ENCODE data around the gene TMEM131.

TMEM131 gene

DNA sequence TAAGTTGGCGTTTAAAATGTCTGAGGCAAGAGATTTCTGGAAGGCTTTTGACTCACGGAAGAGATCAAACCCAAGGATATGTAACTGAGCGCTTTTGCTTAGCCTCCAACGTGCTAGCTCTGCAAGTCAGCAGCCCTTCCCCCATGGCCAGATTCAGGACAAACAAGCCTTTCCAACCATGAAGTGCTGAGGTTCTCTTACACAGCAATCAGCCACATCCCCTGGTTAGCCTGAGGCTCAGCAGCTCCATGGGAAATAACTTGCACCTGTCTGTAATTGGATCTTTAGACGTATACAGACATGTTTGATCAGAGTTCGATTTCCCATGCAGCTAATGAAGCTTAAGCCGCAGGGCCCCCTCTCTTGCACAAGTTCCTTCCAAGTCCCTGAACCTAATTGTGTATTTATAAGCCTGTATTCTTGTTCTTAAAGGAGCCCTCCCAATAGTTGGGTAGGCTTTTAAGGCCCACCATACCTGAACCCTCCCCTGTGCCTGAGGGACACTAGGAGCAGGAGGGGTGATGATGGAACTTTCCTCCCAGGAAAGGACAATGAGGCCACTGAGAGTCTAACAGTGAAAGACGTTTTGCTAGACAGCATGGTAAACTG lies 2.1 kb upstream of the TMEM131 start:
- no peak for DNase-seq
- no peaks in the 10 kb centered on the region for H3K27me3 ChIP-seq (ENCODE audit: insufficient read depth, low read depth, severe bottlenecking)

DNA sequence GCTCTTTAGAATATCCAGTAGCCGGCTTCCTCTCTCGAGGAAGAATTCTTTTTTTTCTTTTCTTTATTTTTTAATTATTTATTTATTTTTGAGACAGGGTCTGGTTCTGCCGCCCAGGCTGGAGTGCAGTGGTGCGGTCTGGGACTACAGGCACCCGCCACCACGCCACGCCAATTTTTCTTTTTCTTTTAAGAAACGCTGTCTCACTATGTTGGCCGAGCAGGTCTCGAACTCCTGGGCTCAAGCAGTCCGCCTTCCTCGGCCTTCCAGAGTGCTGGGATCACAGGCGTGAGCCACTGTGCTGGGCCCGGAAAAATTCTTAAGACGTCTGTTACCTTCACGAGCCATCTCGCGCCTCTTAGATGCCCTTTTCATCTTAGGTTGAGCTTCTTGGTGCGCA lies 931 bp upstream of the TMEM131 start:
- H3K36me3 ChIP-seq, result no peaks in the 10 kb centered on the region
- TF ChIP-seq, protein P1, sequence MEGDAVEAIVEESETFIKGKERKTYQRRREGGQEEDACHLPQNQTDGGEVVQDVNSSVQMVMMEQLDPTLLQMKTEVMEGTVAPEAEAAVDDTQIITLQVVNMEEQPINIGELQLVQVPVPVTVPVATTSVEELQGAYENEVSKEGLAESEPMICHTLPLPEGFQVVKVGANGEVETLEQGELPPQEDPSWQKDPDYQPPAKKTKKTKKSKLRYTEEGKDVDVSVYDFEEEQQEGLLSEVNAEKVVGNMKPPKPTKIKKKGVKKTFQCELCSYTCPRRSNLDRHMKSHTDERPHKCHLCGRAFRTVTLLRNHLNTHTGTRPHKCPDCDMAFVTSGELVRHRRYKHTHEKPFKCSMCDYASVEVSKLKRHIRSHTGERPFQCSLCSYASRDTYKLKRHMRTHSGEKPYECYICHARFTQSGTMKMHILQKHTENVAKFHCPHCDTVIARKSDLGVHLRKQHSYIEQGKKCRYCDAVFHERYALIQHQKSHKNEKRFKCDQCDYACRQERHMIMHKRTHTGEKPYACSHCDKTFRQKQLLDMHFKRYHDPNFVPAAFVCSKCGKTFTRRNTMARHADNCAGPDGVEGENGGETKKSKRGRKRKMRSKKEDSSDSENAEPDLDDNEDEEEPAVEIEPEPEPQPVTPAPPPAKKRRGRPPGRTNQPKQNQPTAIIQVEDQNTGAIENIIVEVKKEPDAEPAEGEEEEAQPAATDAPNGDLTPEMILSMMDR (IDR thresholded peaks at IDR 0.05; ENCODE audit: low read depth, low read length), result no peak
- peak overlapping the region; percentile 68; the same call in 1 of the 2 replicates for H3K4me3 ChIP-seq (ENCODE audit: low read depth, low read length)
- H3K27me3 ChIP-seq (ENCODE audit: insufficient read depth, low read depth, severe bottlenecking), result no peaks in the 10 kb centered on the region
- H3K27ac ChIP-seq, result peak overlapping the region; percentile 97; the same call in 1 of the 2 replicates
- H3K9me3 ChIP-seq (ENCODE audit: severe bottlenecking), result no peaks in the 10 kb centered on the region
- DNase-seq, result no peak

More for the DNA sequence above, 2.1 kb upstream of the TMEM131 start:
- Histone ChIP-seq H3K4me3 (ENCODE audit: low read depth, low read length) (no peak overlapping the region), H3K36me3 (no peaks in the 10 kb centered on the region), H3K27ac (no peak overlapping the region), H3K9me3 (ENCODE audit: severe bottlenecking) (no peaks in the 10 kb centered on the region)
- TF ChIP-seq, protein P1 (IDR thresholded peaks at IDR 0.05; ENCODE audit: low read depth, low read length), result no peak

DNA sequence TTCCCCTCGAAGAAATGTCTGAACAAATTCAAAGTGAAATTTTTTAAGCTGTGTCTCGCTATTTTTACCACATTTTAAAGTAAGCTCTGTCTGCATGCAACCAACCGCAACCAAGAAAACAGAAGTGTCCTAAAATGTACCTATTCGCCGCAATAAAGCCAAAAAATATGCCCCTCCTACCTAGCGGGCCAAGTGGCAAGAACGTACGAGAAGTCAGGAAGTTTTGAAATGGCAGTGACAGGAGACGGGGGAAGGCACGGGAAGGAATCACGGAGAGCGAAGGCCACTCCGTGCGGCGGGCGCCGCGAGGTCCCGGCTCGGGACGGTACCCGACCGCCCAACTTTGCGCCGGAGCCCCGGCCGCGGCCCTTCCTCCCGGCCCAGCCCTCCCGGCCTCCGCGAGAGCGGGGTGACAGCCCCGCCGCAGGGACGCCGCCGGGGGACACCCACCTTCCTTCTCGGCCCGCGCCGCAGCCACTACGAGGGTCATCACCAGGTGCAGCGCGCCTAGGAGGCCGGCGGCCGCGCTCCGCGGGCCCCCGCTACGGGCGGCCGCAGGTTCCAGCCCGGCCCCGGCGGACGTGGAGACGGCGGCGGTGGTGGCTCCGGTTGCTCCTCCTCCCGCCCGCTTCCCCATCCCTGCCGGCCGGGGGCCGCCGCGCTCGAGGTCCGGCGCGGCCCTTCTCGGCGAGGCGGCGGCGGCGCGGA lies 568 bp downstream of the TMEM131 start:
- Histone ChIP-seq H3K27ac (peak overlapping the region; percentile 97), H3K36me3 (no peaks in the 10 kb centered on the region), H3K4me3 (ENCODE audit: low read depth, low read length) (peak overlapping the region; percentile 68), H3K9me3 (ENCODE audit: severe bottlenecking) (no peaks in the 10 kb centered on the region), H3K27me3 (ENCODE audit: insufficient read depth, low read depth, severe bottlenecking) (no peaks in the 10 kb centered on the region)
- TF ChIP-seq, protein P1 (IDR thresholded peaks at IDR 0.05; ENCODE audit: low read depth, low read length), result no peak
- no peak for DNase-seq

DNA sequence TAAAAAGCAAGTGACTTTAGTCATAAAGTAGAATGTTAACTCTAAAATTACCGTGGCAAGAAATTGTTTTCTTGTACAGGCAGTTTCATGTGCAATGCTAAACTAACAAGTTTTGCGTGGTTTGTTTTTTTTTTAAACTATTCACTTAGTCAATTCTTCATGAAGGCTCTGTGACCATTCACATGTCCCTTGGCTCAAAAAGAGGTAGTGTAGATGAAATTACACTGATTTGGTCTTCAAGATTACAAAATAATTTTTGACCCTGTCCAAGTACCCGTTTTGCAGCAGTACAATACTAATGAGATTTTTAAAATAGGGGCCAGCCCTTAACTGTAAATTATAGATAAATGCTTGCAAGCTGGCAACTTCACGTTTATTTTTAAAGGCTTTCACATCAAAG lies 1.3 kb downstream of the TMEM131 start:
- Histone ChIP-seq H3K27ac (no peak overlapping the region), H3K36me3 (no peaks in the 10 kb centered on the region), H3K9me3 (ENCODE audit: severe bottlenecking) (no peaks in the 10 kb centered on the region), H3K4me3 (ENCODE audit: low read depth, low read length) (peak overlapping the region; percentile 68), H3K27me3 (ENCODE audit: insufficient read depth, low read depth, severe bottlenecking) (no peaks in the 10 kb centered on the region)
- TF ChIP-seq, protein P1 (IDR thresholded peaks at IDR 0.05; ENCODE audit: low read depth, low read length), result no peak
- DNase-seq, result no peak

DNA sequence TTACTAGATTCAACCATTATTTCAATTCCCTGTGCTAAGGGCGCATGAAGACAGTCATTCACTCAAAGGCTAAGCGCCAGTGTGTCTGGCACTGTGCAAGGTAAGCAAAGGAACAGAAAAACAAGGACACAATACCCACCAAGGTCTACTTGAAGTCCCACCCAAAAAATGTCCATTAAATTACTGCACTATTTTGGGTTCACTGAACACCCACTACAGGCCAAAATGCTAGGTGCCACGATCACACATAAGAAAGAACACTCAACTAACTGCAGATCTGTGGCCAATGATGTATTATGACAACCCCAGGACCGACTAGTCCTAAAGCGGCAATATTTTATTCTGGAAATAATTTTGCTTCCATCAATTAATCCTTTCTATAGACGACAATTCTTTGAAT lies 1.8 kb downstream of the TMEM131 start:
- H3K27ac ChIP-seq, result no peak overlapping the region
- H3K4me3 ChIP-seq (ENCODE audit: low read depth, low read length), result no peak overlapping the region; the same call in 1 of the 2 replicates
- DNase-seq, result no peak
- no peaks in the 10 kb centered on the region for H3K36me3 ChIP-seq
- TF ChIP-seq, protein P1 (IDR thresholded peaks at IDR 0.05; ENCODE audit: low read depth, low read length), result no peak
- no peaks in the 10 kb centered on the region for H3K27me3 ChIP-seq (ENCODE audit: insufficient read depth, low read depth, severe bottlenecking)
- no peaks in the 10 kb centered on the region for H3K9me3 ChIP-seq (ENCODE audit: severe bottlenecking)
